GM18861 (cell line): ENCODE data around the gene GTF2IRD1.
"Not testable (repeated sequence)": the region's sequence is repeated elsewhere in the genome, so short reads cannot be mapped to it uniquely, and the experiment has no call there.

Experiments
- ATAC-seq: cut with Tn5 transposase; IDR thresholded peaks from one replicate; pipeline ENCODE4 v1.9.1; 2021; ENCODE audit not compliant: unreplicated experiment

The GTF2IRD1 gene

GRCh38 chr7:74633451-74633921 is 179.8 kb downstream of the GTF2IRD1 start:
- no peak for ATAC-seq

- no peak for ATAC-seq
Measured at GRCh38 chr7:74637745-74638144, 184.0 kb downstream of the GTF2IRD1 start.

- ATAC-seq, result peak; percentile 69
Measured at GRCh38 chr7:74650055-74650454, 196.3 kb downstream of the GTF2IRD1 start.

DNA sequence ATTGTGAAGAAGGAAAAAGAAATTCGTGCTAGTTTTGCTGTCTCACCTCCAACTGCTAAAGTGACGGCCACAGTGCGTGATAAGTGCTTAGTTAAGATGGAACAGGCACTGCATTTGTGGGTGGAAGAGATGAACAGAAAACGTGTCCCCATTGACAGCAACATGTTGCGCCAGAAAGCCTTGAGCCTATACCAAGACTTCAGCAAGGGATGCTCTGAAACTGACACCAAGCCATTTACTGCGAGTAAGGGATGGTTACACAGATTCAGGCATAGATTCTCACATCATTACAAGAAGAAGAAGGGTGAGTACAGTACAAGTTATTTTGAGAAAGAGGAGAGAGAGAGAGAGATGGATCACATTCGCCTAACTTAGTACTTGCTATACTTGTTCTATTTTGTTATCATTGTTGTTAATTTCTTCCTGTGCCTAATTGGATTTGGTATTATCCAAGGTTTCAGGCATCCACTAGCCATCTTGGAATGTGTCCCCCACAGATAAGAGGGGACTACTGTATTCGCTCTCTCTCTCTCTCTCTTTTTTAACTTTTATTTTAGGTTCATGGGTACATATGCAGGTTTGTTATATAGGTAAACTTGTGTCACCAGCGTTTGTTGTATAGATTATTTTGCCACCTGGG is 196.9 kb downstream of the GTF2IRD1 start:
- not testable (repeated sequence) for ATAC-seq

GRCh38 chr7:74651133-74651504 is 197.4 kb downstream of the GTF2IRD1 start:
- ATAC-seq, result not testable (repeated sequence)
